ENCODE measurements around the gene ARHGAP26. TPM values are rescaled to one million over a fixed set of nuclear protein-coding genes. Genes with fewer than 3 reads are reported as not detected.

Gene ARHGAP26
- total and polyA plus RNA-seq, 2 experiments from 2014 or later = 9.5 to 16.8 TPM

DNA sequence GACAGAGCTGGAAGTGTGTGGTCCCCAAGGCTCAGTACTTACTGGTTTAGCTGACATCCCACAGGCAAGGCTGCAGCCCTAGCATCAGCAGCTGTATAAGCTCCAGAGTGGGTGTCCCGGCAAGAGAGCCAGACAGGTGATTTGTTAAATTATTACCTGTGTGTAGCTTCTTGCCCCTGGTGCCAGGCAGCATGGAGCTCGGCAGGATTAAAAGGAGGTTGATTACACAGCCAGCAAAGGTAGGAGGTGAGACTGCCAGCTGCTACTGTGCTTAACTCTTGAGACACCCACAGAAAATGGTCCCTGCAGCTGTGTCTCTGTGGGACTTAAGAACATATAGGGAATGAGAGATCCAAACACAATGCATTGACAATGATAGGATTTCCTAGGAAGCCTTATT, 54.2 kb downstream of the ARHGAP26 start:
- Mint-ChIP-seq H3K36me3 (ENCODE audit: low read depth) (no peaks in the 10 kb centered on the region), H3K27me3 (ENCODE audit: insufficient read depth, low read depth, poor library complexity) (no peaks in the 10 kb centered on the region), H3K4me3 (no peak overlapping the region), H3K27ac (no peak overlapping the region), H3K4me1 (peaks cover 41% of the 10 kb centered on the region), H3K9me3 (no peaks in the 10 kb centered on the region)
- H3K4me1 ChIP-seq (ENCODE audit: insufficient read depth) = peaks cover 44% of the 10 kb centered on the region
- H3K4me2 ChIP-seq = no peak overlapping the region
- no peak overlapping the region for H3K27ac ChIP-seq (ENCODE audit: low read depth)
- H4K20me1 ChIP-seq (replicated peaks; ENCODE audit: insufficient read depth) = no peaks in the 10 kb centered on the region; the same call in none of the 2 replicates
- peaks cover 12% of the 10 kb centered on the region; the same call in 1 of the 2 replicates for H3K9me2 ChIP-seq (ENCODE audit: insufficient read depth)
- no peaks in the 10 kb centered on the region for H3K36me3 ChIP-seq (ENCODE audit: insufficient read depth)
- peaks cover 21% of the 10 kb centered on the region; the same call in 1 of the 2 replicates for H3K79me2 ChIP-seq (replicated peaks; ENCODE audit: insufficient read depth)
- no peaks in the 10 kb centered on the region for H3F3A ChIP-seq (replicated peaks; ENCODE audit: low read depth)
- H2AFZ ChIP-seq = no peak overlapping the region
- DNase-seq (ENCODE audit: low spot score) (no peak), ATAC-seq (no peak)
- H3K27me3 ChIP-seq (ENCODE audit: insufficient read depth) = no peaks in the 10 kb centered on the region
- no peak for TF ChIP-seq EZH2phosphoT487 (IDR thresholded peaks at IDR 0.05; ENCODE audit: unreplicated experiment)
- no peak for TF ChIP-seq CREB1 (CRISPR knock-in tag; IDR thresholded peaks at IDR 0.05; ENCODE audit: low read depth)
- TF ChIP-seq, protein P1, sequence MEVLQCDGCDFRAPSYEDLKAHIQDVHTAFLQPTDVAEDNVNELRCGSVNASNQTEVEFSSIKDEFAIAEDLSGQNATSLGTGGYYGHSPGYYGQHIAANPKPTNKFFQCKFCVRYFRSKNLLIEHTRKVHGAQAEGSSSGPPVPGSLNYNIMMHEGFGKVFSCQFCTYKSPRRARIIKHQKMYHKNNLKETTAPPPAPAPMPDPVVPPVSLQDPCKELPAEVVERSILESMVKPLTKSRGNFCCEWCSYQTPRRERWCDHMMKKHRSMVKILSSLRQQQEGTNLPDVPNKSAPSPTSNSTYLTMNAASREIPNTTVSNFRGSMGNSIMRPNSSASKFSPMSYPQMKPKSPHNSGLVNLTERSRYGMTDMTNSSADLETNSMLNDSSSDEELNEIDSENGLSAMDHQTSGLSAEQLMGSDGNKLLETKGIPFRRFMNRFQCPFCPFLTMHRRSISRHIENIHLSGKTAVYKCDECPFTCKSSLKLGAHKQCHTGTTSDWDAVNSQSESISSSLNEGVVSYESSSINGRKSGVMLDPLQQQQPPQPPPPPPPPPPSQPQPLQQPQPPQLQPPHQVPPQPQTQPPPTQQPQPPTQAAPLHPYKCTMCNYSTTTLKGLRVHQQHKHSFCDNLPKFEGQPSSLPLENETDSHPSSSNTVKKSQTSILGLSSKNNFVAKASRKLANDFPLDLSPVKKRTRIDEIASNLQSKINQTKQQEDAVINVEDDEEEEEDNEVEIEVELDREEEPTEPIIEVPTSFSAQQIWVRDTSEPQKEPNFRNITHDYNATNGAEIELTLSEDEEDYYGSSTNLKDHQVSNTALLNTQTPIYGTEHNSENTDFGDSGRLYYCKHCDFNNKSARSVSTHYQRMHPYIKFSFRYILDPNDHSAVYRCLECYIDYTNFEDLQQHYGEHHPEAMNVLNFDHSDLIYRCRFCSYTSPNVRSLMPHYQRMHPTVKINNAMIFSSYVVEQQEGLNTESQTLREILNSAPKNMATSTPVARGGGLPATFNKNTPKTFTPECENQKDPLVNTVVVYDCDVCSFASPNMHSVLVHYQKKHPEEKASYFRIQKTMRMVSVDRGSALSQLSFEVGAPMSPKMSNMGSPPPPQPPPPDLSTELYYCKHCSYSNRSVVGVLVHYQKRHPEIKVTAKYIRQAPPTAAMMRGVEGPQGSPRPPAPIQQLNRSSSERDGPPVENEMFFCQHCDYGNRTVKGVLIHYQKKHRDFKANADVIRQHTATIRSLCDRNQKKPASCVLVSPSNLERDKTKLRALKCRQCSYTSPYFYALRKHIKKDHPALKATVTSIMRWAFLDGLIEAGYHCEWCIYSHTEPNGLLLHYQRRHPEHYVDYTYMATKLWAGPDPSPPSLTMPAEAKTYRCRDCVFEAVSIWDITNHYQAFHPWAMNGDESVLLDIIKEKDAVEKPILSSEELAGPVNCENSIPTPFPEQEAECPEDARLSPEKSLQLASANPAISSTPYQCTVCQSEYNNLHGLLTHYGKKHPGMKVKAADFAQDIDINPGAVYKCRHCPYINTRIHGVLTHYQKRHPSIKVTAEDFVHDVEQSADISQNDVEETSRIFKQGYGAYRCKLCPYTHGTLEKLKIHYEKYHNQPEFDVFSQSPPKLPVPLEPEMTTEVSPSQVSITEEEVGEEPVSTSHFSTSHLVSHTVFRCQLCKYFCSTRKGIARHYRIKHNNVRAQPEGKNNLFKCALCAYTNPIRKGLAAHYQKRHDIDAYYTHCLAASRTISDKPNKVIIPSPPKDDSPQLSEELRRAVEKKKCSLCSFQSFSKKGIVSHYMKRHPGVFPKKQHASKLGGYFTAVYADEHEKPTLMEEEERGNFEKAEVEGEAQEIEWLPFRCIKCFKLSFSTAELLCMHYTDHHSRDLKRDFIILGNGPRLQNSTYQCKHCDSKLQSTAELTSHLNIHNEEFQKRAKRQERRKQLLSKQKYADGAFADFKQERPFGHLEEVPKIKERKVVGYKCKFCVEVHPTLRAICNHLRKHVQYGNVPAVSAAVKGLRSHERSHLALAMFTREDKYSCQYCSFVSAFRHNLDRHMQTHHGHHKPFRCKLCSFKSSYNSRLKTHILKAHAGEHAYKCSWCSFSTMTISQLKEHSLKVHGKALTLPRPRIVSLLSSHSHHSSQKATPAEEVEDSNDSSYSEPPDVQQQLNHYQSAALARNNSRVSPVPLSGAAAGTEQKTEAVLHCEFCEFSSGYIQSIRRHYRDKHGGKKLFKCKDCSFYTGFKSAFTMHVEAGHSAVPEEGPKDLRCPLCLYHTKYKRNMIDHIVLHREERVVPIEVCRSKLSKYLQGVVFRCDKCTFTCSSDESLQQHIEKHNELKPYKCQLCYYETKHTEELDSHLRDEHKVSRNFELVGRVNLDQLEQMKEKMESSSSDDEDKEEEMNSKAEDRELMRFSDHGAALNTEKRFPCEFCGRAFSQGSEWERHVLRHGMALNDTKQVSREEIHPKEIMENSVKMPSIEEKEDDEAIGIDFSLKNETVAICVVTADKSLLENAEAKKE (CRISPR knock-in tag; IDR thresholded peaks at IDR 0.05) = no peak
- no peak for TF ChIP-seq NANOG (IDR thresholded peaks at IDR 0.05; ENCODE audit: borderline replicate concordance)
- TF ChIP-seq, protein P2, sequence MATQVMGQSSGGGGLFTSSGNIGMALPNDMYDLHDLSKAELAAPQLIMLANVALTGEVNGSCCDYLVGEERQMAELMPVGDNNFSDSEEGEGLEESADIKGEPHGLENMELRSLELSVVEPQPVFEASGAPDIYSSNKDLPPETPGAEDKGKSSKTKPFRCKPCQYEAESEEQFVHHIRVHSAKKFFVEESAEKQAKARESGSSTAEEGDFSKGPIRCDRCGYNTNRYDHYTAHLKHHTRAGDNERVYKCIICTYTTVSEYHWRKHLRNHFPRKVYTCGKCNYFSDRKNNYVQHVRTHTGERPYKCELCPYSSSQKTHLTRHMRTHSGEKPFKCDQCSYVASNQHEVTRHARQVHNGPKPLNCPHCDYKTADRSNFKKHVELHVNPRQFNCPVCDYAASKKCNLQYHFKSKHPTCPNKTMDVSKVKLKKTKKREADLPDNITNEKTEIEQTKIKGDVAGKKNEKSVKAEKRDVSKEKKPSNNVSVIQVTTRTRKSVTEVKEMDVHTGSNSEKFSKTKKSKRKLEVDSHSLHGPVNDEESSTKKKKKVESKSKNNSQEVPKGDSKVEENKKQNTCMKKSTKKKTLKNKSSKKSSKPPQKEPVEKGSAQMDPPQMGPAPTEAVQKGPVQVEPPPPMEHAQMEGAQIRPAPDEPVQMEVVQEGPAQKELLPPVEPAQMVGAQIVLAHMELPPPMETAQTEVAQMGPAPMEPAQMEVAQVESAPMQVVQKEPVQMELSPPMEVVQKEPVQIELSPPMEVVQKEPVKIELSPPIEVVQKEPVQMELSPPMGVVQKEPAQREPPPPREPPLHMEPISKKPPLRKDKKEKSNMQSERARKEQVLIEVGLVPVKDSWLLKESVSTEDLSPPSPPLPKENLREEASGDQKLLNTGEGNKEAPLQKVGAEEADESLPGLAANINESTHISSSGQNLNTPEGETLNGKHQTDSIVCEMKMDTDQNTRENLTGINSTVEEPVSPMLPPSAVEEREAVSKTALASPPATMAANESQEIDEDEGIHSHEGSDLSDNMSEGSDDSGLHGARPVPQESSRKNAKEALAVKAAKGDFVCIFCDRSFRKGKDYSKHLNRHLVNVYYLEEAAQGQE (IDR thresholded peaks at IDR 0.05; ENCODE audit: unreplicated experiment) = no peak
- TF ChIP-seq JUNB (IDR thresholded peaks at IDR 0.05; ENCODE audit: unreplicated experiment) = no peak
- no peak for TF ChIP-seq EZH2 (IDR thresholded peaks at IDR 0.05; ENCODE audit: low read depth, unreplicated experiment)
- TF ChIP-seq ZNF331 (CRISPR knock-in tag; IDR thresholded peaks at IDR 0.05; ENCODE audit: low read depth) = no peak
- TF ChIP-seq, protein P3, sequence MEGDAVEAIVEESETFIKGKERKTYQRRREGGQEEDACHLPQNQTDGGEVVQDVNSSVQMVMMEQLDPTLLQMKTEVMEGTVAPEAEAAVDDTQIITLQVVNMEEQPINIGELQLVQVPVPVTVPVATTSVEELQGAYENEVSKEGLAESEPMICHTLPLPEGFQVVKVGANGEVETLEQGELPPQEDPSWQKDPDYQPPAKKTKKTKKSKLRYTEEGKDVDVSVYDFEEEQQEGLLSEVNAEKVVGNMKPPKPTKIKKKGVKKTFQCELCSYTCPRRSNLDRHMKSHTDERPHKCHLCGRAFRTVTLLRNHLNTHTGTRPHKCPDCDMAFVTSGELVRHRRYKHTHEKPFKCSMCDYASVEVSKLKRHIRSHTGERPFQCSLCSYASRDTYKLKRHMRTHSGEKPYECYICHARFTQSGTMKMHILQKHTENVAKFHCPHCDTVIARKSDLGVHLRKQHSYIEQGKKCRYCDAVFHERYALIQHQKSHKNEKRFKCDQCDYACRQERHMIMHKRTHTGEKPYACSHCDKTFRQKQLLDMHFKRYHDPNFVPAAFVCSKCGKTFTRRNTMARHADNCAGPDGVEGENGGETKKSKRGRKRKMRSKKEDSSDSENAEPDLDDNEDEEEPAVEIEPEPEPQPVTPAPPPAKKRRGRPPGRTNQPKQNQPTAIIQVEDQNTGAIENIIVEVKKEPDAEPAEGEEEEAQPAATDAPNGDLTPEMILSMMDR (conservative IDR thresholded peaks at IDR 0.05; ENCODE audit: low read depth in 2 of 2) = no peak
- TF ChIP-seq, protein P4, sequence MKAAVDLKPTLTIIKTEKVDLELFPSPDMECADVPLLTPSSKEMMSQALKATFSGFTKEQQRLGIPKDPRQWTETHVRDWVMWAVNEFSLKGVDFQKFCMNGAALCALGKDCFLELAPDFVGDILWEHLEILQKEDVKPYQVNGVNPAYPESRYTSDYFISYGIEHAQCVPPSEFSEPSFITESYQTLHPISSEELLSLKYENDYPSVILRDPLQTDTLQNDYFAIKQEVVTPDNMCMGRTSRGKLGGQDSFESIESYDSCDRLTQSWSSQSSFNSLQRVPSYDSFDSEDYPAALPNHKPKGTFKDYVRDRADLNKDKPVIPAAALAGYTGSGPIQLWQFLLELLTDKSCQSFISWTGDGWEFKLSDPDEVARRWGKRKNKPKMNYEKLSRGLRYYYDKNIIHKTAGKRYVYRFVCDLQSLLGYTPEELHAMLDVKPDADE (IDR thresholded peaks at IDR 0.05) = no peak
- TF ChIP-seq POLR2AphosphoS5 (IDR thresholded peaks at IDR 0.05; ENCODE audit: low read depth) = no peak
- TF ChIP-seq ZNF114 (CRISPR knock-in tag; IDR thresholded peaks at IDR 0.05) = no peak
- TF ChIP-seq STAT1 (IDR thresholded peaks at IDR 0.05; ENCODE audit: unreplicated experiment) = no peak
- H3K4me3 ChIP-seq = no peak overlapping the region

Measured in GM23338 (cell line).